Hepatocyte (in vitro differentiated cells): ENCODE data around the gene ATP7B.

Experiments
- CTCF ChIP-seq: fragments of 200-600 bp; sonication (generic); IDR thresholded peaks from 2 replicates; pipeline ENCODE4 v1.5.1; 2016; ENCODE audit warnings: antibody characterized with exemption, mild to moderate bottlenecking; ENCODE audit not compliant: poor library complexity
- EZH2 ChIP-seq: fragments of 200-600 bp; sonication (generic); IDR thresholded peaks from 2 replicates; pipeline ENCODE4 v1.6.1; 2016; ENCODE audit warnings: antibody characterized with exemption, mild to moderate bottlenecking, borderline replicate concordance
- EZH2phosphoT487 ChIP-seq: fragments of 200-600 bp; sonication (generic); IDR thresholded peaks from one replicate; pipeline ENCODE4 v1.6.1; 2018; ENCODE audit warnings: antibody characterized with exemption, mild to moderate bottlenecking, low read depth, moderate library complexity; ENCODE audit not compliant: unreplicated experiment, severe bottlenecking

DNA sequence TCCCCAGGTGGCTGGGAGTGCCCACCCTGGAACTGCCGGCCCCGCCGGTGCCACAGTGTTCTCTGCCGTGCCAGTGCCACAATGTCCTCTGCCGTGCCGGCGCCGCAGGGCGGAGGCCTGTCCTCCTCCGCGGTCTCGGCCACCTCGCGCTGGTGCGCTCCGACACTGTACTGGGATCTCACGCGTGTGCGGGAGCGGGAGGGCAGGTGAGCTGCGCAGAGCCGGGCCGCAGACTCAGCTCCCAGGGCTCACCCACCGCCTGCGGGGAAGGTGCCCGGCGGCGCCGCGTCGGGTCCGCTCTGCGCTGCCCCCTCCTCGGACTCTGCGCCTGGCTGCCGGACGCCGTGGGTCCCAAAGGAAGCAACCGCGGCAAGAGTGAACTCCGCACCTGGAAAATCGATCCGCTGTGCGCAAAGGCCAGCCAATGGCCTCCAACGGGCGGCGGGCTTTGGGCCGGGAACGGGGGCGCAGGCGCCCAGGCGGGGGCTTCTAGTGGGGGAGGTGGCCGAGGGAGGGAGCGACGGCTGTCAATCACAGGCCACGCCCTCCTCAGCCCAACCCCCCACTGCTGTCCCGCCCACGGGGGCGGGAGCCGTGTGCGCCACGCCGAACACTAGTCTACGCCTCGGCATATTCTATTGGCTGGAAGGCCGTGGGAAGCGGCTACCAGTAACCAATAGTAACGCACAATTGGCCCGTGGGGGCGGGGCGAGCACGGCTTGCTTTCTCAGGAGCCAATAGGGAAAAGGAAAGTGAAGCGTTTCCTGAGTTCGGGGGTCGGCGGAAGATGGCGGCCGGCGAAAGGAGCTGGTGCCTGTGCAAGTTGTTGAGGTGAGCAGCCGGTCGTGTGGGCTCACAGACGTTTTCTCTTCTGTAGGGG is 622 bp upstream of the ATP7B start, which contains the start of gene ALG11:
- TF ChIP-seq CTCF (no peak), EZH2phosphoT487 (no peak), EZH2 (no peak)
